Measurements from ENCODE around the gene GSK3B.

The GSK3B gene

DNA sequence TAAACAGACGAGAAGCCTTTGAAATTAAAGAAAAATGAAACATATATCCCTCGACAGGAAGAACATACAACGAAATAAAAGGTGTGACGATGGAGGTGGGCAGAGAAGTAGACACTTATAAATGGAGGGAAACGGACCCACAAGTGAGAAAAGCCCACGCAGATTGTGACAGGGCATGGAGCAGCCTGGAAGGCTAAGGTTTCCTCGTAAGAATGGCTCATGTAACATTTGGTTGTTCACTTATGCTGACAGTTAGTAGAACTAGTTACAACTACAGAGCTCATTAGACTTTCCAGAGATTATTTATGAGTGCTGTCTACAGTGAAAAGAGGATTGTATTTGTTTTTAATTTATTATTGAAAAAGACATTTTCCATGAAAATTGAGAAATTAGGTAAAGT lies 229.8 kb downstream of the GSK3B start:
- DNase-seq: no peak

DNA sequence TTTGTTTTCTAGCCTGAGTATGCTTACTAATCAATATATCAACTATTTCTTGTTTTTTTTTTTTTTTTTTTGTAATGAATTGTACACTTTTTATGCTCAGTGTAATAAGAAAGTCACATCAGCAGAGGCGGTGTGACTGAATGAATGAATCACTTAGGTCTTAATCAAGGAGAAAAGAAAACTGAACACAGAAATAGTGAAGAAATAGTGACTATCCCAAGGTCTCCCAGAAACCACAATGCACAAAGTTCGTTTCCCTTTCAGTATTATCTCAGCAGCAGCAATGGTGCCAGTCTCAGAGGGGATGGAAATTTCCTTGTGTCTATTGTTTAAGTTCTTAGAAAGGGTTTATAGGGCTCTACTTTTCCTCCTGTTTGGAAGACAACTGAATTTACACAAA lies 231.6 kb downstream of the GSK3B start:
- no peak for DNase-seq

DNA sequence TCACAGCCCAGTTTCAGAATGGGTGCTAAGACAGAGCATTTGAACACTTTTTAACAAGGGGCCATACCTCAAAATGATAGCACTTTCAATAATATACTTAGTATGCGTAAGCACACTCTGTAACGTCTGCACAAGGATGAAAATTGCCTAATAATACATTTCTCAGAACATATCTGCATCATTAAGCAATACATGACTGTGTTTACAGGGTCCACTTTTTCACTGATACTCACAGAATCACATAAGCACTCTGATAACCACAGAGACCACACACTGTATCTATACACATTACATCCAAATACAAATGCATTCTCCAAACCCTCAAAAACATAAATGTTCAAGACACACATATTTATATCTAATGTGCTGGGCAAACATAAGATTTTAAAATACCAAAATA lies 232.6 kb downstream of the GSK3B start:
- DNase-seq: no peak

DNA sequence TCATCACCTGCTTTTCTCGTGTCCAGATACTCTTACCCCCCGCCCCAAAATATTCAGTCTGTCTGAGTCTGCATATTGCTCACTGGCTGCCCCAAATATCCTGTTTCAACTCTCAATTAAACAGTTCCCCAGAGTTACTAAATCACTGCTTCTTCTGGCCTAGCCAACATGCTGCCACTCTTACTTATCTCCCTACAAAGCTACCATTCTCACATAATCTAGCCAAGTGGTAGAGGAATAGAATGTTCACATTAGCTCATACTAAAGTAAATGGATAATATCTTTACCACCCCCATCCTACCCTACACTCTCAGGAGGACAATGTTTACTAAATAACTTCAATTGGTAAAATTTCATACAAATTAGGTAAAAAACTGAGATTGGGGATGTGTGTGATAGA lies 234.5 kb downstream of the GSK3B start:
- DNase-seq: no peak

DNA sequence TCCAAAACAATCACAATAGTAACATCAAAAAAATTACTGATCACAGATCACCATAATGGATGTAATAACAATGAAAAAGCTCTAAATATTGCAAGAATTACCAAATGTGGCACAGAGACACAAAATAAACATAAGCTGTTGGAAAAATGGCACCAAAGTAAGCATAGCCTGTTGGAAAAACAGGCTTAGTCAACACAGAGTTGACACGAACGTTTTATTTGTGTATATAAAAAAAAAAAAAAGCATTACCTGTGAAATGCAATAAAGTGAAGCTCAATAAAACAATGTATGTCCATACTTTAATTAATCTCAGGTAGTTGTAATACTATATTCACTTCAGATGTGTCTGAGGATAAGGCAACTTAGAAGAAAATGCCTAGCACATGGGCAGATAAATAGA lies 235.3 kb downstream of the GSK3B start:
- DNase-seq: no peak

DNA sequence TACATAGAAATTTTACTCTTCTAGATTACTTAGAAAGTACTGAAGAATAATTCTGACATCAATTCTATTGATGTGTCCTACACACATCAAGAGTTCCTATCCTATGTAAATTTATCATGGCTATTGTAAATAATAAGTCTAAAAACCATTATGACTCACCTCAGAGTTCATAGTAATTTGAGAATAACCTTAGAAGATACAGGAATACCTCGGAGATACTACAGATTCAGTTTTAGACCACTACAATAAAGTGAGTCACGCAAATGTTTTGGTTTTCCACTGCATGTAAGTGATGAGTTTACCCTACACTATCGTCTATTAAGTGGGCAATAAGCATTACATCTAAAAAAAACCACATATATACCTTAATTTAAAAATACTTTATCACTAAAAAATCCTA lies 237.6 kb downstream of the GSK3B start:
- no peak for DNase-seq

DNA sequence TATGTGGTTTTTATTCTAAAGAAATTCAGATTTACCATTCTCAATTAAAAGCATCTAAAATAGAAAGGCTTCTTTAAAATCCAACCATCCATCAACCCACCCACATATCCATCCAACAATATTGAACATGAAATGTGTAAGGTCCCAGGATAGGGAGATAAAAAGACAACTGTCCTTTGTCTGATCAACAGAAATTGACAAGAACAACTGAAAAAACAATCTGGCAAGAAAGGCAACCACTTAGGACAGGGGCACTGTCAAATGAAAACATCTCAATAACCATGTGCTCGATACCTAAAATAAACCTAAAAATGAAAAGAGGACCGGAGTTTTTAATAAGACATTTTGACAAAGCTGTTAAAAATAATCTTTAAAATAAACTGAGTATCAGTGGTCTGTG lies 245.1 kb downstream of the GSK3B start:
- no peak for DNase-seq

DNA sequence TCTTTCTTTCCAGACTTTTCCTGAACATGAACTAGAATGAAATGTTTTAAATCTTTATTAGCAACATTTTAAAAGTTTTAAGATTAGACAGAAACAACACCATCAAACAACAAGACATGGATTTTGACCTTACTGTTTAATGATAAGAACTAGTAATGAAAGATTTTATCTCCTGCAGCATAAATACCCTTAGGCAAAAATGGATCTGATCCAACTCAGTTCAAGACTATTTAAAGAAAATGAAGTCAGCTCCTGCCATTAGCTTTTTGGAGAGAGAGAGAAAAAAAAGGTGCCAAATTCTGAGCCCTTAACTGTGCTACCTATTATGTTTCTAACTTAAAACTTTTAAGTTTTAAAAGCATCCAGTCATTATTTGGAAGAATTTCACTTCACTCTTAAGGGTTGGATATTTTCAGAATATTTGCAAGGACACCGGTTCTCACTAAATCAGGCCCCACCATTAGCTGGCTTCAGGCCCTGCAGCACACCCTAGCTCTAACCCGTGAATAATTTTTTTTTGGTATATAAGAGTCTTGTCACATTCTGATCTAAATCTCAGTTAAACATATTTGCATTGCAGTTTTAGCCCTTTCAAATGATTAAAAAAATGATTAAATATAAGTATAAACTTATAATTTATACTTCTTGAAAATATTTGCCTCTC lies 252.3 kb downstream of the GSK3B start:
- DNase-seq: no peak

DNA sequence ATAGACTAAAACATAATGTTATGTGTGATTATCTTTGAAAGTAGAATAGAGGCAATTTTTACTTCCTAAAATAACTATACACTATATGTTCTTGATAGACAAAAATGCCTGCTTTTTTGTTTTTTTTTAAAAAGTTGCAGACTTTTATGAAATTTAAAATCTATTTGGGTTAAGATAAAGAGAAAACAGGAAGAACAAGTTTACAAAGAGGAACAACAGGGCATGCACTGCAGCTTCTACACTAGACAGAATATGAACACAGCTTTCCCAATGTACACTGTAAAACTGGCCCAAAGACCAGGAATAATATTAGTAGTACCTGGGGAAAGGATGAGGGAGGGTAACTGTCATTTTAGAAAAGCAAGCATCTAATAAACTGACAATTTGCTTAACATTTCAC lies 258.7 kb downstream of the GSK3B start:
- peak in 1 of 2 experiments; percentile 24 for DNase-seq

DNA sequence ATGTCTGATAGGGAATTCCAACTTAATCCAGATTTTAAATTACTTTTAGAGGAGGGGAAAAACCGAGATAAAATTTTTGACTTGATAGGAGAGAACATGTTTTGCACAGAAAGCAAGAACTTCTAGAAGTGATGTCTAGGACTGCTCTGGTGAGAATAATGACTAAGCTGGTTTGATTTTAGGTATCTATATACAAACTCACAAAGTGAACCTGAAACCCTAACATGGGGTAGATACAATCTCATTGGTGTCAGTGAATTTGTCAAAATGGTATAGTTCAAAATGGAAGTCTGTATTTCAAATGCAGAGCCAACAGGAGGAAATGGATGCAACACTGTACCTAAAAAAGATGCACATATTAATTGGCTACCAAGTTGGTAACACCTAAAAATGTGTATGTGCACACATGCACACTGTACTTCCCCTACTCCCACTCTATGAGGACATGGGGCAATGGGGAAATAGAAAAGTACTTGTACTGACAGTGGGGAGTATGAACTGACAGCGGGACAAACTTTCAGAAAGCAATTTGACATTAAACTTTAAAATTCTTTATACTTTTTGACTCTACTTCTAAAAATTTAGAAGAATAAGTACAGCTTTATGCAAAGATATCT lies 259.4 kb downstream of the GSK3B start:
- DNase-seq: peak; percentile 15 to 27

DNA sequence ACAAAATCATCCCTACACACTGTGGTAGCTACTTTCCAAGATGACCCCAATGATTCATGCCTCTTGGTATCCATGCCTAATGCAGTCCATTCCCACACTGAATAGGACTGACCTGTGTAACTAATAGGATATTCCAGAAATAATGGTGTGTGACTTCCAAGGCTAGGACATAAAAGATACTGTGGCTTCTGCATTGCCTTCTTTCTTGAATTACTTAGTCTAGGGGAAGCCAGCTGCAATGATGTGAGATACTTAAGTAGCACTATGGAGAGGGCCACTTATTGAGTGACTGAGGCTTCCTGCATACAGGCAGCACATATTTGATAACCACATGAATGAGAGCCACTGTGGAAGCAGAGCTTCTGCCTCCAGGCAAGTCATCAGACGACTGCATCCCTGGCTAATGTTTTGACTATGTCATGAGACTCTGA lies 262.3 kb downstream of the GSK3B start:
- DNase-seq: no peak

DNA sequence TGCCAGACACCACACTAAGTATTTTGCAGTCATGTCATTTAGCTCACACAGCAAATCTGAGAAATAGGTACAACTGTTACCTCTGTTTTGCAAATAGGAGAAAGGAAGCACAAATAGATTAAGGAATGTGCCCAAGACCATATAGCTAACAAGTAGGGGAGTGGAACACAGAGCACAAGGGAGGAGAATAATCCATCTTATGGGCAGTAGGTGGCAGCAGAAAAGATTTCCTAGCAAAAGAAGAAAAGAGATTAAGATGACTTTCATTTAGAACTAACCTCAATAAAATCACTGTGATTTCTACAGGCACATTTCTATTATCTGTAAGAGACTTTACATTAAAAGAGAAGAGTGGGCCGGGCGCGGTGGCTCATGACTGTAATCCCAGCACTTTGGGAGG lies 263.2 kb downstream of the GSK3B start:
- peak; percentile 39 to 45 for DNase-seq

DNA sequence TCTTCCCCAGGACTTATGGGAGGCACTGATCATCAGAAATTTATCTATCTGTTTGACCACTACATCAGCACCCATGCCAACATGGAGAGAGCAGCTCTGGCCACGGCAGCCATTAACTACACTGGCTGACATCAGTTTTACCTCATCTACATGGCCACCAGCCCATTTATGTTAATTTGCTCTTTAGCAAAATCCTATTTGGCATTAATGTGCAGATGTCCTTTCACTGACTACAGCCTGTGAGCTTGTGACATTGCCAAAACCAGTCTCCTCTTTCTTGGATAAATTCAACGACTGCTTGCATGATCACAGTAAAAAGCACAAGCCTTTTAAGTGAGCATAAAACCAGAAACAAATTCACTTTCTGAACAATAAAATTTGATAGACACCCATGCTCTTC lies 264.8 kb downstream of the GSK3B start:
- DNase-seq: no peak

DNA sequence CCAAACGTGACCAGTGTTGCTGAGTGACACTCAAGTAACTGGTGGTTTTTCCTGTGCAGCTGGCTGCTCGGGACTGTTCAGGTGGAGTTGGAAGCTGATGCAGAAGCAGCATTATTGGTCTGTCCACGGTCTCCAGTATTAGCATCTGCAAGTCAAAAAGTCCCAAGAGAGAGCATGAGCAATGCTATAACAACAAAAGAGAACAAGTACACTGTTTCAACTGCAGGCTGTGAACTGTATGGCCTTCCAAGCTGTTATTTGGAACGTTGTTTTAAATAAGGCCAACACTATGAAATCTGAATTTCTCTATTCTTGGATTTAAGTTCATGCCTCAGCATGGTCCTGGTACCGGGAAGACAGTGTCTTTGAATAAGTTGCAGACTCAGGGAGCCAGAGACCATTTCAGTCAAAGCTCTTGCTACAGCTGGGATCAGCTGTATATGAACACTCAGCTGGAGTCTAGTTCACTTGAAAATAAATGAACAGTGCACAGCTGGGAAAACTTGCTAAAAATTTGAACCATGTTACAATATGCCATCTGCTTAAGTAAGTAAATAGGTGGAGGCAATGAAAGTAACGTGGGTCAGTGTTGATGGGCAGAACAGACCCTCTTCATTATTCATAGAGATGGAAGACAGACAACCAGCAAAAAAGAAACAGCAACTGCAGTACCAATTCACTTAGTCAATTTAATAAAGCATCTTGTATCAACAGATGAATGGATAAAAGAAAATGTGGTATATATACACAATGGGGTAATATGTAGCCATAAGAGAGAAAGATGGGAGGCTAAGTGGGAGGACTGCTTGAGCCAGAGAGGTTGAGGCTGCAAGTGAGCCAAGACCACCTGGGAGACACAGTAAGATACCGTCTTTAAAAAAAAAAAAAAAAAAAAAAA lies 267.3 kb downstream of the GSK3B start:
- no peak for DNase-seq

DNA sequence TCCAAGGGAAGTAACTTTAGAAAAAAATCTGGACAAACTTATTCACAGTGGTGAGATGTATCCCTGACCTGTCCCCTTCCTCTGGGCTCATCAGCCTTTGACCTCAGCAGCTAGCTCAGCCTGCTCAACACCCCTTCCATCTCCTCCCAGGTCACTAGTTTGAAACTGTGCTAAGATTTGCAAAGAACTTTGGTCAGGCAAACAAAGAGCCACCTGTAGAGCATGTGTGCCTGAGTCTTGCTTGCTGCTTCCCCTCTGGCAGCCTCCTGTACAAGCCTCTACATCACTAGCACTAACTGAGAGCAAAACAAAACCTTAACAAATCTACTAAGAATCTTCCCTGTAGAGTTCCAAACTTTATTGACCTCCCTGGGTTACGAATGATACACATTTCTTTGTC lies 268.4 kb downstream of the GSK3B start:
- DNase-seq: no peak

DNA sequence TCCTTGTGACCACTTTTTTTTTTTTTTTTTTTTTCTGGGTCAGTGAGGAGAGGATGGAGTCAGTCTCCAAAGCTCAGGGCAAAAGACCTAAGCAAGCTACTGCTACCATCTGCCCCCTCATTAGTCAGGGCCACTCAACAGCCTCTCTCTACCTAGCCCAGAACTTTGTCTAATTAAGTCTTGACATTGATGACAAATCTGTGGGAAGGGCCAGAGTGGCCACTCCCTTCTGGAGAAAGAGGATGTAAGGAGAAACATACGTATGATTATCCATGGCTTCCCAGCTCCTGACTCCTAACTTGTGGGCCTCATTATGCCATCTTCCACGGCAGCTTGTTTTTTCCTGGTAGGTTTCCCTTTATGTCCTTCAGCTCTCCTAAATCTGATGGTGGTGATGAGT lies 274.4 kb downstream of the GSK3B start:
- no peak for DNase-seq

DNA sequence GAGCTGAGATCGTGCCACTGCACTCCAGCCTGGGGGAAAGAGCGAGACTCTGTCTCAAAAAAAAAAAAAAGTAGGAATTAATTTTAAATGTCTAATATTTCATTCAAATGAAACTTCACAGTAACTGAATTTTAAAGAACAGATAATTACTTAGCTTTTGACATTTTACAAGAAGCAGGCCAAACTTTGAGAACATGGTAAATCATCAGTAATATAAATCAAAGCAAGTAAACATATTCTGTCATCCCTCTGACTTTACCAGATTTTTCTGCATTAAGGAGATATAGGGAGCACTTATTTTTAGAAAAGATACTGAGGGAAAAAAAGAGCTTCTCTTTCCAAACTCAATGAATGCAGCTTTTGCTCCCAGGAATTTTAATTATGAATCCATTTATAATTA lies 275.3 kb downstream of the GSK3B start:
- DNase-seq: no peak

DNA sequence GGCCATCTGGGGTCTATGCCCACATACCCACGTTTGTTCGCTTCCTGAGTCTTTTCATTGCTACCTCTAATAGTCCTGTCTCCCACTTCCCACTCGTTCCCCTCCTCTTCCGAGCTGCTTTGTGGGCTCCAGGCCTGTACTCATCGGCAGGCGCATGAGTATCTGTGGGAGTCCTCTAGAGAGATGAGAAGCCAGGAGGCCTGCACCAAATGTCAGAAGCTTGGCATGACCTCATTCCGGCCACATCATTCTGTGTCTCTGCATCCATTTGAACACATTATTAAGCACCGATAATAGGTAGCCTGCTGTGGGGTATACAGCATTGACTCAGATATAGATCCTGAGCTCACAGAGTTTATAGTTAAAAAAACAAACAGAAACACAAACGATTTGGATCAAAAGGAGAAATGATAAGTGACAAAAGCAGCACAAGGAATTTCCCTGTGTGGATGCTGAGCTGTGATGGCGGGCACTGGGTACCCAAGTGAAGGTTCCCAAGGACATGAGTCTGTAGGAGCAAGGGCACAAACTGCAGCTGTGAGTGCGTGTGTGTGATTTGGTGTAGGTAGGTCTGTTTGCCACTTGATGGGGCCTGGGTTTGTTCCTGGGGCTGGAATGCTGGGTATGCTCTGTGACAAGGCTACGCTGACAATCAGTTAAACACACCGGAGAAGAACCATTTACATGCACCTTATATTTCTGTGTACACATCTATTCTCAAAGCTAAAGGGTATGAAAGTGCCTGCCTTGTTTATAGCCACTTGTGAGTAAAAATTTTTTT lies 276.5 kb downstream of the GSK3B start:
- no peak for DNase-seq

DNA sequence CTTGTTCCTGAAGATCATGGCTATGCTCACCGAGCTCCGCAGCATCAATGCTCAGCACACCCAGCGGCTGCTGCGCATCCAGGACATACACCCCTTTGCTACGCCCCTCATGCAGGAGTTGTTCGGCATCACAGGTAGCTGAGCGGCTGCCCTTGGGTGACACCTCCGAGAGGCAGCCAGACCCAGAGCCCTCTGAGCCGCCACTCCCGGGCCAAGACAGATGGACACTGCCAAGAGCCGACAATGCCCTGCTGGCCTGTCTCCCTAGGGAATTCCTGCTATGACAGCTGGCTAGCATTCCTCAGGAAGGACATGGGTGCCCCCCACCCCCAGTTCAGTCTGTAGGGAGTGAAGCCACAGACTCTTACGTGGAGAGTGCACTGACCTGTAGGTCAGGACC lies 277.2 kb downstream of the GSK3B start:
- DNase-seq: no peak

DNA sequence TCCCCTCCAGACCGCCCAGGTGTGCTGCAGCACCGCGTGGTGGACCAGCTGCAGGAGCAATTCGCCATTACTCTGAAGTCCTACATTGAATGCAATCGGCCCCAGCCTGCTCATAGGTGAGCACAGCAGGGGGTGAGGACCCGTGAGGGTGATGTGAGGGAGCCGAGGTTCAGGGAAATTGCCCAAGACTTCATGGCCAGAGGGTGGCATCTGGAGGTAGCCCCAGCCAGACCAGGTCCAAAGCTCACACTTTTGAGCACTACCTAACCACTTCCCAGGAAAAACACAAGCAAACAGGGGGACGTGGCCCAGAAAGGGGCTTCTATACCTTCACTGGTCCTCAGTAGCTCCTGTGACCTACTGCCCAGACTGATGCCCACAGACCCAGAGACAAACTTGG lies 278.5 kb downstream of the GSK3B start:
- no peak for DNase-seq

DNA sequence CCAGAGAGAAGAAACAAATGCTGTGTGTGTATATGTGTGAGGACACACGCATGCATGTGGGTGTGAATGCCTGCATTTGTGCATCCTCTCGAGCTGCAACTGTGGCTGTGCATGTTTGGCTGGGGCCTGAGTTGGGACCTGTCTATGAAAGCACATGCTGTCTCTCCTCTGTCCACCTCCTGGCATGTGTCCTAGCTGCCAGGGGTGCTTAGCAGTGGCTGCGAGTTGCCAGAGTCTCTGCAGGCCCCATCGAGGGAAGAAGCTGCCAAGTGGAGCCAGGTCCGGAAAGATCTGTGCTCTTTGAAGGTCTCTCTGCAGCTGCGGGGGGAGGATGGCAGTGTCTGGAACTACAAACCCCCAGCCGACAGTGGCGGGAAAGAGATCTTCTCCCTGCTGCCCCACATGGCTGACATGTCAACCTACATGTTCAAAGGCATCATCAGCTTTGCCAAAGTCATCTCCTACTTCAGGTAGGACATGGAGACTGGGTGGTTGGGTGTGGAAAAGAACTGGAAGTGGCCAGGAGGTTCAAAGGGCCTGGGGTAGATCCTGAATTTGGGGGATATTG lies 281.7 kb downstream of the GSK3B start:
- DNase-seq: no peak

DNA sequence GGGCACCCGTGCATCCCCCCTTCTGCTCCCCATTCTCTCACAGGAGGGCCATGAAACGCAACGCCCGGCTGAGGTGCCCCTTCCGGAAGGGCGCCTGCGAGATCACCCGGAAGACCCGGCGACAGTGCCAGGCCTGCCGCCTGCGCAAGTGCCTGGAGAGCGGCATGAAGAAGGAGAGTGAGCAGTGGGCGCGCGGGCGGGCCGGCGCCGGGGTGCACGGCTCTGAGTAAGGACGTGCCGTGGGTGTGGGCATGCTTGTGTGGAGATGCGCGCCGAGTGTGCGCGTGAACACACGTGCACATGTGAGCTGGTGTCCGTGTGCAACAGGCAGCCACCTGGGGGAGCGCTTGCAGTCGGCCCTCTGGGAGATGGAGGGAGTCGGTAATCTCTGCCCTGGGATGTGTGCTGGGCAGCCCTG lies 284.2 kb downstream of the GSK3B start:
- no peak for DNase-seq

Data from Kasumi-1 (cell line).